ENCODE data around the gene ACOX2. TPM values are rescaled to one million over a fixed set of nuclear protein-coding genes. Genes with fewer than 3 reads are reported as not detected.

The ACOX2 gene
- total RNA-seq, 1 donor from 2014 or later = not detected

DNA sequence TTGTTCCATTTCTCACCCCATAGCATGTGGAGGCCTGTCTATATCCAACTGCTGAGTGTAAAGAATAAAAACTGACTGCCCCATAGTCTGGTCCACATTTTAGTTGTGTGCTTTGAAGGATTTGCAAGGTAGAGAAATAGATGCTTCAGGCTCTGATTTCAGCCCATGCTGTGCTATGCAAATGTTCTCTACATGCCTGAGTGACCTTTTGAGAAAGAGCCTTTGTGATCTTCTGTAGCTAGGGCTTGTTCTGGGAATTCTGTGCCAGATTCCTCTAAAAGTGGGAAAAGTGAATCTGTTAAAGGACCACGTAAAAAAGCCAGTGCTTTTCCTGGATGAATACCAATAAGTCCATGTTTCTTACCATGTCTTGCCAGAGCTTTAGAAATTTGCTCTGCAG is 39.9 kb downstream of the ACOX2 start:
- Mint-ChIP-seq H3K4me1 (ENCODE audit: low read depth) (peaks cover 35% of the 10 kb centered on the region), H3K9me3 (no peaks in the 10 kb centered on the region), H3K27ac (no peak overlapping the region), H3K4me3 (no peak overlapping the region), H3K27me3 (ENCODE audit: insufficient read depth) (peaks cover 3% of the 10 kb centered on the region), H3K36me3 (ENCODE audit: low read depth) (peaks cover 12% of the 10 kb centered on the region)
- DNase-seq (ENCODE audit: low spot score) = no peak
- intact Hi-C loops (cut with micrococcal nuclease) = loop anchor here (10.0 kb wide), 1 partner anchor 462 kb away; no protein-coding TSS in a partner anchor

DNA sequence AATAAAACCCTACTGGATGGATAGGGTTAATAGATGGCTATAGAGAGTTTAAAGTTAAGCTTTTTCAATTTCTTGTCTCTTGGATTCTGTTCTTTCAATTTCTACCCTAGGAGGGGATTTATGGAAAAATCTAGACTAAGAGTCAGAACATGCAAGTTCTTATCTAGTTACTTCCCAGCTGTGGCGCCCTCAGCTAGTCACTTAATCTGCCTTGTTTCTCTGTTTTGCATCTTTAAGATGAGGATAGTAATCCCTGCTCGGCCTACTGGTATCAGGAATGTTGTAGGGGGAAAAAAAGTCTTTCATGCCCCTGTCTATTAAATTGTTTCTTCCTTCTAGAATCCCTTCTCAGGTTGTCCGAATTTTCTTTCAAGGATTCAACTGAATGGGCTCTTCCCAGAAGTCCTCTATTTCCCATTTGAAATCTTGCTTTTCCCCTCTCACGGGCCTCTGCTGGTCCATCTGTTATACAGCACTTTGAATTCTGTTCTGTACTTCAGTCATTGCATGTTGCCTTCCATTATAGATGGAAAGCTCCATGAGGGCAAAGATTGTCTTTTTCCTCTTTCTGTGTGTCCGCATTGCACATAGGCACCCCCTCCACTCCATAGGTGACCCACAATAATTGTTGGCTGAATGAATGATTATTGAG is 40.7 kb downstream of the ACOX2 start:
- peaks cover 6% of the 10 kb centered on the region for H3K27me3 Mint-ChIP-seq (ENCODE audit: insufficient read depth)
- intact Hi-C loops (cut with micrococcal nuclease) = loop anchor here (10.0 kb wide), 1 partner anchor 462 kb away; no protein-coding TSS in a partner anchor
- no peak overlapping the region for H3K4me3 Mint-ChIP-seq
- no peak overlapping the region for H3K27ac Mint-ChIP-seq
- peaks cover 10% of the 10 kb centered on the region for H3K36me3 Mint-ChIP-seq (ENCODE audit: low read depth)
- DNase-seq (ENCODE audit: low spot score) = no peak
- no peaks in the 10 kb centered on the region for H3K9me3 Mint-ChIP-seq
- peaks cover 35% of the 10 kb centered on the region for H3K4me1 Mint-ChIP-seq (ENCODE audit: low read depth)

GRCh38 chr3:58495101-58495500 is 41.9 kb downstream of the ACOX2 start:
- Mint-ChIP-seq H3K9me3 (no peaks in the 10 kb centered on the region), H3K36me3 (ENCODE audit: low read depth) (peaks cover 5% of the 10 kb centered on the region), H3K27me3 (ENCODE audit: insufficient read depth) (peaks cover 8% of the 10 kb centered on the region), H3K27ac (no peak overlapping the region), H3K4me1 (ENCODE audit: low read depth) (peaks cover 36% of the 10 kb centered on the region), H3K4me3 (no peak overlapping the region)
- no peak for DNase-seq (ENCODE audit: low spot score)
- intact Hi-C loops (cut with micrococcal nuclease) = loop anchor here (10.0 kb wide), 1 partner anchor 460 kb away; no protein-coding TSS in a partner anchor

GRCh38 chr3:58494107-58494506 is 42.9 kb downstream of the ACOX2 start:
- no peak for DNase-seq (ENCODE audit: low spot score)
- peak overlapping the region; percentile 93 for H3K4me3 Mint-ChIP-seq
- H3K9me3 Mint-ChIP-seq = no peaks in the 10 kb centered on the region
- H3K27ac Mint-ChIP-seq = no peak overlapping the region
- H3K36me3 Mint-ChIP-seq (ENCODE audit: low read depth) = peaks cover 1% of the 10 kb centered on the region
- H3K4me1 Mint-ChIP-seq (ENCODE audit: low read depth) = peaks cover 46% of the 10 kb centered on the region
- intact Hi-C loops (cut with micrococcal nuclease) = loop anchor here (10.0 kb wide), 1 partner anchor 459 kb away; no protein-coding TSS in a partner anchor
- peaks cover 18% of the 10 kb centered on the region for H3K27me3 Mint-ChIP-seq (ENCODE audit: insufficient read depth)

DNA sequence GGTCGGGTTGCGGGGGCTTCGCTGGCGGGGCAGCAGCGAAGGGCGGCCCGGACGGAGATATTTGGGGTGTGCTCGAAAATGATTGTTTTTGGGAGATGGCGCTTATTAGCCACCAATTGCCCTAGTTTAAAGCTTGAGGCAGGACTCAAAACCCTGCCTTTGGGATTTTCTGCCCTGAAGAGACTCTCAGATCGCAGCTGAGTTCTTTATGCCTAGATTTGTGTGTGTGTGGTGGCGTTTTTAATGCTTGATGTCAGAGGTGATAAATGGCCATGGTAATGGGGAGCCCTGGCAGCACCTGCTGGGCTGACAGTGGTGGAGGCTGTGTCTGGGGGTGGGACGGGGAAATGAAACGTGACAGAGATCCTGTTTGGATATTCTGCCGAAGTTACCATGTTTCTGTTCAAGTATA is 44.5 kb downstream of the ACOX2 start:
- Mint-ChIP-seq H3K4me1 (ENCODE audit: low read depth) (peaks cover 54% of the 10 kb centered on the region), H3K27me3 (ENCODE audit: insufficient read depth) (peaks cover 33% of the 10 kb centered on the region), H3K4me3 (peak overlapping the region; percentile 93), H3K9me3 (no peaks in the 10 kb centered on the region), H3K36me3 (ENCODE audit: low read depth) (no peaks in the 10 kb centered on the region), H3K27ac (peak overlapping the region; percentile 85)
- intact Hi-C loops (cut with micrococcal nuclease) = loop anchor here (1.0 to 10.0 kb wide), 3 partner anchors 40 to 458 kb away; no protein-coding TSS in a partner anchor
- no peak for DNase-seq (ENCODE audit: low spot score)

- Mint-ChIP-seq H3K4me3 (peak within 1 kb of the TSS; percentile 93), H3K36me3 (ENCODE audit: low read depth) (no peaks in the 10 kb centered on the region), H3K9me3 (no peaks in the 10 kb centered on the region), H3K27me3 (ENCODE audit: insufficient read depth) (peaks cover 40% of the 10 kb centered on the region), H3K27ac (peak within 1 kb of the TSS; percentile 85), H3K4me1 (ENCODE audit: low read depth) (peaks cover 54% of the 10 kb centered on the region)
- DNase-seq (ENCODE audit: low spot score) = peak; percentile 87
- intact Hi-C loops (cut with micrococcal nuclease) = loop anchor here (1.0 to 10.0 kb wide), 9 partner anchors 20 to 457 kb away; partner anchors contain the start of genes HTD2, PDHB, PXK and RPP14
Observed at GRCh38 chr3:58491506-58492402, 45.2 kb downstream of the ACOX2 start, which contains the start of gene KCTD6. TSS of gene KCTD6 (plus strand) at chr3:58492096. CDS start at chr3:58498756, 6,660 bp downstream.

- Mint-ChIP-seq H3K36me3 (ENCODE audit: low read depth) (no peaks in the 10 kb centered on the region), H3K27ac (peak overlapping the region; percentile 16), H3K4me3 (peak overlapping the region; percentile 73), H3K9me3 (no peaks in the 10 kb centered on the region), H3K4me1 (ENCODE audit: low read depth) (peaks cover 52% of the 10 kb centered on the region), H3K27me3 (ENCODE audit: insufficient read depth) (peaks cover 47% of the 10 kb centered on the region)
- intact Hi-C loops (cut with micrococcal nuclease) = loop anchor here (1.0 to 10.0 kb wide), 7 partner anchors 20 to 456 kb away; partner anchors contain the start of genes HTD2, PDHB, PXK and RPP14
- no peak for DNase-seq (ENCODE audit: low spot score)
Observed at GRCh38 chr3:58490860-58491501, 46.0 kb downstream of the ACOX2 start.

GRCh38 chr3:58488967-58489366 is 48.0 kb downstream of the ACOX2 start:
- Mint-ChIP-seq H3K4me3 (no peak overlapping the region), H3K27me3 (ENCODE audit: insufficient read depth) (peaks cover 52% of the 10 kb centered on the region), H3K4me1 (ENCODE audit: low read depth) (peaks cover 46% of the 10 kb centered on the region), H3K27ac (no peak overlapping the region), H3K9me3 (no peaks in the 10 kb centered on the region), H3K36me3 (ENCODE audit: low read depth) (no peaks in the 10 kb centered on the region)
- intact Hi-C loops (cut with micrococcal nuclease) = no loop called here
- no peak for DNase-seq (ENCODE audit: low spot score)

GRCh38 chr3:58487140-58487886 is 49.7 kb downstream of the ACOX2 start:
- no peaks in the 10 kb centered on the region for H3K9me3 Mint-ChIP-seq
- no peak for DNase-seq (ENCODE audit: low spot score)
- H3K4me1 Mint-ChIP-seq (ENCODE audit: low read depth) = peaks cover 29% of the 10 kb centered on the region
- intact Hi-C loops (cut with micrococcal nuclease) = no loop called here
- no peak overlapping the region for H3K4me3 Mint-ChIP-seq
- no peaks in the 10 kb centered on the region for H3K36me3 Mint-ChIP-seq (ENCODE audit: low read depth)
- H3K27me3 Mint-ChIP-seq (ENCODE audit: insufficient read depth) = peaks cover 58% of the 10 kb centered on the region
- H3K27ac Mint-ChIP-seq = no peak overlapping the region

- no peak overlapping the region for H3K4me3 Mint-ChIP-seq
- H3K36me3 Mint-ChIP-seq (ENCODE audit: low read depth) = no peaks in the 10 kb centered on the region
- peaks cover 59% of the 10 kb centered on the region for H3K27me3 Mint-ChIP-seq (ENCODE audit: insufficient read depth)
- no peaks in the 10 kb centered on the region for H3K9me3 Mint-ChIP-seq
- H3K4me1 Mint-ChIP-seq (ENCODE audit: low read depth) = peaks cover 29% of the 10 kb centered on the region
- no peak overlapping the region for H3K27ac Mint-ChIP-seq
- no peak for DNase-seq (ENCODE audit: low spot score)
- intact Hi-C loops (cut with micrococcal nuclease) = no loop called here
Observed at GRCh38 chr3:58485801-58486435, 51.1 kb downstream of the ACOX2 start.

DNA sequence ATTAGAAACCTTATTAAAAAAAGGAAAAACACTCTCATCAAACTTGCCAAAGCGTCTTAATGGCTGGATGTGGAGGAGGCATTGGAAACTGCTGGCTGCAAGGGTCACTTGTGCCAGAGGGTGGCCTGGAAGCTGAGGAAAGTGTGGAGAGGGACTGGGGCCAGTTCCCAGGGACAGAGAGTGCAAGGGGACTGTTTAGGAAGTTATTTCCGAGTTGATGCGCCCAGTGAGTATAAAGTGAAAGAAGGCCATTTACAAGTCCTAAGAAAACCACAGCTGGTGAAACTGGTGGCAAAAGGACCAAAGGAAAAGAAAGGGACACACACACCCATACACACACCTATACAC is 52.3 kb downstream of the ACOX2 start:
- peaks cover 53% of the 10 kb centered on the region for H3K27me3 Mint-ChIP-seq (ENCODE audit: insufficient read depth)
- H3K4me3 Mint-ChIP-seq = no peak overlapping the region
- peaks cover 24% of the 10 kb centered on the region for H3K4me1 Mint-ChIP-seq (ENCODE audit: low read depth)
- no peaks in the 10 kb centered on the region for H3K9me3 Mint-ChIP-seq
- intact Hi-C loops (cut with micrococcal nuclease) = no loop called here
- no peak overlapping the region for H3K27ac Mint-ChIP-seq
- no peak for DNase-seq (ENCODE audit: low spot score)
- H3K36me3 Mint-ChIP-seq (ENCODE audit: low read depth) = no peaks in the 10 kb centered on the region
